Measurements from ENCODE around the gene TGM2.

DNA sequence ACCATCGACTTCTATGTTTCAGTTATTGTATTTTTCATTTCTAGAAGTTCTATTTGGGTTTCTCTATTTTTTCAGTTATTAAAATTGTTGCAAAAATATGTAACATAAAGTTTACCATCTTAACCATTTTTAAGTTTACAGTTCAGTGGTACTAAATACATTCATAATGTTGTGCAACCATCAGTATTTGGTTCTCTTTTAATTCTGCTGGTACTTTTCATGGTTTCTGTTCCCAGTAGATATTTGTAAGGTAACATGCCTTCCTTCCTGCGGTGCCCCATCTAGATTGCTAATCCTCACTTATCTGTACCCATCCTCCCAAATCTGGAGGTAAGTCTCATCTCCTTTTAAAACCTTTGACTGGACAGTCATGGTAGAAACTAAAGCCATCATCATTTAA is 47.9 kb downstream of the TGM2 start:
- no peak for TF ChIP-seq POLR2AphosphoS5 (IDR thresholded peaks at IDR 0.05; ENCODE audit: borderline replicate concordance, low read depth, low read length)
- TF ChIP-seq EZH2 (IDR thresholded peaks at IDR 0.05) = no peak
- TF ChIP-seq FOXP2 (optimal IDR thresholded peaks at IDR 0.05; ENCODE audit: control extremely low read depth, extremely low read length, insufficient read depth) = no peak
